ENCODE data around the gene TFF1. TPM values are rescaled to one million over a fixed set of nuclear protein-coding genes. Genes with fewer than 3 reads are reported as not detected.

The TFF1 gene
- total RNA-seq, 2 donors from 2014 or later: not detected

DNA sequence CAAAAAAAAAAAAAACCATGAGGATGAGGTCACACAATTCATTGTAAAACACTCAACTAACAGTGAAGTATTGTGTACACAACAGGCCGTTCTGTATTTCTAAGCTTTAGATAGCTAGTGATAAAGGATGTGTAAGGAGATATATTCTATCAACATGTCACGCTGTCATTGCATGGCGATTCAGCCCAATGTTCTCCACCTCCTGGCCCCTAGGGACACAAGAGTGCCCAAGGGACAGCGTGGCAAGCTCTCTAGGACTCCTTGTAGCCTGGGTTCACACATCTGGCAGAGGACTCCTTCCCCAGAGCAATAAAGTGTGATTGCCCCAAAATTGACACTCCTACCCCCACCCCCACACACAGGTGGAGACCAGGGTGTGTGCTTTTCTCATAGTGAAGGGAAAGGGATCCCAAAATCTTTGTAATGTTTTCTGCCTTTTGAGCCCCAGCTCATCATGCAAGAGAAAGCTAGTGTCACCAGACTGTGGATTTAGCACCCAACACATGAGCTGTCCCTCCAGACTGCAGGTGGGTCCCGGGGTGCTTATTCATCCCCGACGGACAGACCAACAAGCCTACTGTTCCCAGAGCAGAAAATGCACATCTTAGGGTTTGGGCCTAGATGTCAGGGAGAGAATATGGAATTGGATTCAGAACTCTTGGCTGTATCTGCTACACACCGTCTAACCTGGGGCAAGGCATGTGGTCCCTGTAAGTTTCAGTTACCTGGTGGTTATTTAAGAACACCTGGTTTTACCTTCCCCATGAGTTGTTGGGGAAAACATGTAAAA is 18.0 kb upstream of the TFF1 start:
- Mint-ChIP-seq H3K4me3 (no peak overlapping the region), H3K36me3 (peaks cover 9% of the 10 kb centered on the region), H3K27me3 (peaks cover 0 to 27% of the 10 kb centered on the region in 2 donors), H3K27ac (no peak overlapping the region), H3K9me3 (peaks cover 6% of the 10 kb centered on the region), H3K4me1 (ENCODE audit: low read depth in 2 of 2) (peaks cover 11 to 27% of the 10 kb centered on the region in 2 donors)
- DNase-seq (ENCODE audit: low spot score) (no peak), ATAC-seq (no peak)

DNA sequence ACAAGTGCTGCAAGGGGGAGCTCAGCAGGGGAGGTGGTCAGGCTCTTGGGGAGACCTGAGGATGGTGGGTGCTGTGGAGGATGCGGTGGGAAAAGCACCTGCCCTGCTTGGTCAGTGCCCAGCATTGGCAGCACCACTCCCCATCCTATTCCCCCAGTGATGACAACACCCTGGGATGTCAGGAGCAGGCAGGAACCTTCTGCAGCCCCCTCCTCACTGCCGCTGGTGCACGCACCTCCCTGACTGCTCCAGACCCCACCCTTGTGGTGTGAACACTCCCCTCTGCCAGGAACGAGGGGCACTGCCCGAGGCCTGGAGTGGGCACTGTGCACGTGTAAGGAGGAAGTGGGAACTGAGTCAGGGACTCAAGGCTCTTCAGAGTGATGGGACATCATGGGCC is 17.0 kb upstream of the TFF1 start:
- DNase-seq (ENCODE audit: low spot score) (no peak), ATAC-seq (peak in 1 of 2 donors; percentile 10)
- Mint-ChIP-seq H3K4me1 (ENCODE audit: low read depth in 2 of 2) (peaks cover 6 to 17% of the 10 kb centered on the region in 2 donors), H3K27me3 (peaks cover 0 to 22% of the 10 kb centered on the region in 2 donors), H3K36me3 (peaks cover 9% of the 10 kb centered on the region), H3K9me3 (peaks cover 6% of the 10 kb centered on the region), H3K4me3 (no peak overlapping the region), H3K27ac (no peak overlapping the region)

DNA sequence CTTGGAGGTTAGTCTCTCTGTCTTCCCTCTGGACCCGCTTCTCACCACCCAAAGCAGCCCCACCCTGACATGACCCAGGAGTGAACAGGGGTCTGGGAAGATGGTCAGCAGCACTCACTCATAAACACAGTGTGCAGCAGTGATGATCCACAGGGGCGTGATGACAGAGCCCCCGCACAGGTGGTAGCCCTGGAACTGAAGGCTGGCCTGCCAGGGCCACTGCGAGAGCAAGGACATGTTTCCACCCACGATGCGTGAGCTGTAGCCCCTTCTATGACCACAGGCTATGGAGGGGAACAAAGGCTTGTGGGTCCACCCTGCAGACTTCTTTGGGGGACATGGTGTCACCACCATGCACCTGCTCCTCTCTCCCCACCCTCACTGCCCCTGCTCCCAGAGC is 16.6 kb upstream of the TFF1 start:
- H3K4me3 Mint-ChIP-seq: no peak overlapping the region
- peaks cover 6 to 13% of the 10 kb centered on the region in 2 donors for H3K4me1 Mint-ChIP-seq (ENCODE audit: low read depth in 2 of 2)
- no peak for DNase-seq (ENCODE audit: low spot score)
- peaks cover 9% of the 10 kb centered on the region for H3K36me3 Mint-ChIP-seq
- peaks cover 6% of the 10 kb centered on the region for H3K9me3 Mint-ChIP-seq
- H3K27ac Mint-ChIP-seq: no peak overlapping the region
- H3K27me3 Mint-ChIP-seq: peaks cover 0 to 19% of the 10 kb centered on the region in 2 donors
- no peak for ATAC-seq

DNA sequence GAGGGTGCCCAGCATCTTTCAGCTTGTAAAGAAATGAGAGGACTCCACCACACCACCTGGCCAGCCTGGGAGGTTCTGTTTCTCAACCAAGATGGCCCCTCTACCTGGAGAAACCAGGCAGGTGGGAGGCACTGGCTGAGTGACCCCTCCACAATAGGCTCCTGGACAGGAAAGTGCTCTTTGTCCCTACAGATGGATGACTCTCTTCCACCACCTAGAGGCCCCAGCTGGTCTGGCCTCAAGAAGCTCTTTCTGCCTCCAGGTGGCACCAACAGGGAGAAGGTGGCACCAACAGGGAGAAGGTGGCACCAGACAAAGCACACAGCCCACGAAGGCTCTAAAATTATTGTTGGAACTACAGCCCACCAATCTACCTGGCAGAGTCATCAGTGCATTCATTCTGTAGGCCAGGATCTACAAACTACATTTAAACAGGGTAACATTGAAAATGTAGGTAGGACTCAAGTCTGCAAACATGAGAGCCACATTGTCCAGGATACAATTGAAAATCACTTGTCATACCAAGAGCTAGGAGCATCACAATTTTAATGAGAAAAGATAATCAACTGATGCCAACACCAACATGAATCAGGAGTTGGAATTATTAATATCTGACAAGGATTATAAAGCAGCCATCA is 15.1 kb upstream of the TFF1 start:
- ATAC-seq: peak in 1 of 2 donors; percentile 52

DNA sequence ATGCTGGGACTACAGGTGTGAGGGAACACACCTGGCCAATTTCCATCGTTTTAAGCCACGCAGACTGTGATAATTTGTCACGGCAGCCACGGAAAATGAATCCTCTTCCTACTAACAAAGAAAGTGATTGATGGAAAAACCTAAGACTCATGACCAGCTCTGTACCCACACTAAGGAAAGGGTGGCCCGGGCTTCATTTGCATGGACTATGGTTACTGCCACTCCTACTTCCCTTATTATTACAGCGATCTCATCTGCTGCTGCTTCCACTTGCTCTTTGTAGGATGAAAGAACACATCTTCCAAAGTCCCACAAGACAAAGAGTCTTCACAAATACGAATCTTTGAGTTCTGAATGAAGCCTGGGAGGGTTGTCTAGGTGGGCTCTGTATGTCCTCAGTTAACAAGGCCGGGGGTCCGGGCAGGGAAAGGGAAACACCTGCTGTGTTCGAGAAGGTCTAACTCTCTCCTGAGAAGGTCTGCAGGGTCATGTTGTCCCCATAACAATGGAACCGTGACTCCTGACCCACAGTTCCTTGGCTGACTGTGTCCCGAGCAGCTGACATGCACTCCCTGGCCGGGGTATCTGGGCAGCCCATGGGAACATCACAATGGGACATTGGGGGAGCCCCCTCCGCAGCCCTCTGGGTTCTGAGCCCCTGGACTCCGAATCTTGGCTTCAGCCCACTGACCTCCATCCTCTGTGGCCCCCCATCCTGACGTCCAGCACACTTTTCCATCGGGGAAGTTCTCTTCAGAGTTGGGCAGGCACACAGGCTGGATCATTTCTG is 13.3 kb upstream of the TFF1 start:
- Mint-ChIP-seq H3K4me1 (ENCODE audit: low read depth in 2 of 2) (peaks cover 0 to 2% of the 10 kb centered on the region in 2 donors), H3K27me3 (peaks cover 0 to 16% of the 10 kb centered on the region in 2 donors), H3K4me3 (no peak overlapping the region), H3K9me3 (peaks cover 6% of the 10 kb centered on the region), H3K36me3 (peaks cover 9% of the 10 kb centered on the region), H3K27ac (no peak overlapping the region)
- DNase-seq (ENCODE audit: low spot score) (no peak), ATAC-seq (no peak)

More for the DNA sequence above, 15.1 kb upstream of the TFF1 start:
- peaks cover 0 to 2% of the 10 kb centered on the region in 2 donors for H3K4me1 Mint-ChIP-seq (ENCODE audit: low read depth in 2 of 2)
- peaks cover 0 to 12% of the 10 kb centered on the region in 2 donors for H3K27me3 Mint-ChIP-seq
- peak overlapping the region in 1 of 2 donors; percentile 46 for H3K27ac Mint-ChIP-seq
- DNase-seq (ENCODE audit: low spot score): no peak
- peaks cover 9% of the 10 kb centered on the region for H3K36me3 Mint-ChIP-seq
- peaks cover 6% of the 10 kb centered on the region for H3K9me3 Mint-ChIP-seq
- no peak overlapping the region for H3K4me3 Mint-ChIP-seq

DNA sequence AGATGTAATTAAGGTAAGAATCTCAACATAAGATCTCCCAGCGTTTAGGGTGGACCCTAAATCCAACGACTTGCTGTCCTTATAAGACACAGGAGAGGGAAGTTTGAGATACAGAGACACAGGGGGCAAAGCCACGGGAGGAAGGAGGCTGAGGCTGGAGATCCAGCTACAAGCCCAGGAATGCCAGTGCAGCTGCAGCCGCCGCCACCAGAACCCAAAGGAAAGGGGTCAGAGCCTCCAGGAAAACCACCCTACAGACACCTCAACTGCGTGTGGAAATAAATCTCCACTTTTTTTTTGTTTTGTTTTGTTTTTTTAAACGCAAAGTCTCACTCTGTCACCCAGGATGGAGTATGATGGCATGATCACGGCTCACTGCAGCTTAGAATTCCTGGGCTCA is 12.1 kb upstream of the TFF1 start:
- Mint-ChIP-seq H3K9me3 (peaks cover 6% of the 10 kb centered on the region), H3K27ac (no peak overlapping the region), H3K27me3 (peaks cover 0 to 23% of the 10 kb centered on the region in 2 donors), H3K36me3 (peaks cover 9% of the 10 kb centered on the region), H3K4me3 (no peak overlapping the region), H3K4me1 (ENCODE audit: low read depth in 2 of 2) (peaks cover 0 to 2% of the 10 kb centered on the region in 2 donors)
- no peak for ATAC-seq
- no peak for DNase-seq (ENCODE audit: low spot score)

DNA sequence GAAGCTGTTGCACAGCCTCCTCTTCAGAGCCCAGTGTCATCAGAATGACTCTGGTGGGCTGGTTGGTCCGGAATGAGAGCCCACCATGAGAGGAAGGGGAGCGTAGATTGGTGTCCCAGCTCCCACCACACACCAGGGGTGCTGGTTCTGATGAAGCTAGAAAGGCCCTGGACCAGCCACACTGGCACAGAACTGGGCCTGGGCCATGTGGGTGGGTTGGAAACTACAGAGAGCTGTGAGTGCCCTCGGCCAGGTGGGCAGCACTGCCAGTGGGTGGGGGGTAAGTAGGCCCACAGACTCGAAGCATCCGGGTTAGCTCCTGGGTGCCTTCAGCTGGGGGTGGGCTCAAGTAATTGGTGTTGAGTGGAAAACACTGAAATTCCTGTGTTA is 11.6 kb upstream of the TFF1 start:
- Mint-ChIP-seq H3K27me3 (peaks cover 0 to 26% of the 10 kb centered on the region in 2 donors), H3K9me3 (peaks cover 6% of the 10 kb centered on the region), H3K4me3 (no peak overlapping the region), H3K27ac (no peak overlapping the region), H3K4me1 (ENCODE audit: low read depth in 2 of 2) (peaks cover 0 to 2% of the 10 kb centered on the region in 2 donors), H3K36me3 (peaks cover 9% of the 10 kb centered on the region)
- no peak for ATAC-seq
- DNase-seq (ENCODE audit: low spot score): no peak

DNA sequence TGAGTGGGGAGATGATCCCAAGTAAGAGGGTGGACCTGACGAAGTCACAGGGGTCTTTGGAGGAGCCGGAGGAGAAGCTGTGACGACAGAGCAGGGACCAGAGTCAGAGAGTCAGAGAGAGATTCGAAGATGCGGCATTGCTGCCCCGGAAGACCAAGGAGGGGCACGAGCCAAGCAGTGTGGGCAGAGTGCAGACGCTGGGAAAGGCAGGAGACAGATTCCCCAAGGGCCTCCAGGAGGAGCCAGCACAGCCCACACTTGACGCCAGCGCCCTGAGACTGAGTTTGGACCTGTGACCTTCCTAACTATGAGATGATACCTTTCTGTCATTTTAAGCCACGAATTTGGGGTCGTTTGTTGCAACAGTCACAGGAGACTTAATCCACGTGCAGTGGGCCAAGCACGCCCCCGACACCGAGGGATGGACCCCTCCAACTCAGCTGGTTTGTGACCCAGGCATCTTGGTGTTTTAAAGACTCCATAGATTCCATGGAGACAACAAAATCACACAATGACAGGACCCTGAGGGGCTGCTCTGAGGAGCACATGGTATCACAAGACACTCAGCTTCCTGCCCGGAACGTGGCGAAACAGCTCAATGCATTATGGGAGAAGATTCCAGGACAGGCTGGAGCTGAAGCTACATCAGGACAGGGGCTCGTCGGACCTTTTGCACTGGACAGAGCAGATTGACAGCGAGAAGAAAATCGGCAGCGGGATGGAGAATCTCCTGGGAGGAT is 11.0 kb upstream of the TFF1 start:
- Mint-ChIP-seq H3K27ac (peak overlapping the region in 1 of 2 donors; percentile 35), H3K27me3 (peaks cover 0 to 26% of the 10 kb centered on the region in 2 donors), H3K36me3 (peaks cover 9% of the 10 kb centered on the region), H3K9me3 (peaks cover 4% of the 10 kb centered on the region), H3K4me1 (ENCODE audit: low read depth in 2 of 2) (peaks cover 0 to 2% of the 10 kb centered on the region in 2 donors), H3K4me3 (no peak overlapping the region)
- no peak for ATAC-seq
- no peak for DNase-seq (ENCODE audit: low spot score)

DNA sequence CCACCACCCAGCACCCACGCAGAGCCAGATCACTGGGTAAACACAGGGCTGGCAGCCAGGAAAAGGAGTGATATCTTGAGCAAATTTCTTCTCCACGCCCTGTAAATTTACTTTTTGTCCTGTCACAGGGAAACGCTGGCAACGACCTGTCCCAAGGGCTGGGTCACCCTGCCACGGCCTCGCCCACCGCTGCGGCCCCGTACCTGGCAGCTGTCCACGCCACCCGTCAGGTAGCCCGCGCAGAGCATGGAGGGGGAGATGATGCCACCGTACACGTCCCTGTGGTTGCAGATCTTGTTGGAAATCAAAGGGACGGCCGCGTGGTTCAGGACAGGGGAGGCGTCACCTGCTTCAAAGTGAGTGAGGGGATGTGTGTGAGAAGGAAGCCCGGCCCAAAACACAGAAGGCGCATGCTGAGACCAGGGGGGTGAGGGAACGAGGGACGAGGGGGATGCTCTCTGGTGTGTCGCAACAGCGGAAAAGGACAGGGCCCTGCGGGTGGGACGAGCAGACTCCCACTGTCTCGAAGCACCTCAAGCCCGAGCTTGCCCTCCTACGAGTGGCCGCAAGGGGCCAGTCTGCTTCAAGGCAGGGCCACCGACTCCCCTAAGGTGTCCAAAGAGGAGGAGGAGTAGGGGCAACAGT is 10.1 kb upstream of the TFF1 start:
- peak overlapping the region in 1 of 2 donors; percentile 35 for H3K27ac Mint-ChIP-seq

DNA sequence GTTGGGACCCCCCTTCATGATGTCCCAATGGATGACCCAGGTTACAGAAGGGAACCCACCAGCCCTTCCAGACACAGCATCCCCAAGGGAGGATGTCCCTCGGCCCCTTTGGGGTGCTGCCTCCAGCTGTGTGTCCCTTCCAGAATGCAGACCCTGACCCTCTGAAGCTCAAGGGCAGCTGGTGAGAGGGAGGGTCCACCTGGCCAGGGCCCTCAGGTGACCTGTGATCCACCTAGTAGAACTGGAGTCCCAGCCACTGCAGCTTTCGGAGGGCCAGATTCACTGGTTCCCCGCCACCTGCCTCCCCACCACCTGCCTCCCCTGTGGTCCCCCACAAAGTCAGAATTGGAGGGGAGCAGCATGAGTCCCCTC is 9.6 kb upstream of the TFF1 start:
- ATAC-seq (no peak), DNase-seq (ENCODE audit: low spot score) (no peak)
- Mint-ChIP-seq H3K27ac (no peak overlapping the region), H3K4me3 (no peak overlapping the region), H3K9me3 (no peaks in the 10 kb centered on the region), H3K36me3 (no peaks in the 10 kb centered on the region), H3K27me3 (peaks cover 10 to 35% of the 10 kb centered on the region in 2 donors), H3K4me1 (ENCODE audit: low read depth in 2 of 2) (peaks cover 0 to 2% of the 10 kb centered on the region in 2 donors)

More for the DNA sequence above, 10.1 kb upstream of the TFF1 start:
- Mint-ChIP-seq H3K4me3 (no peak overlapping the region), H3K9me3 (no peaks in the 10 kb centered on the region), H3K27me3 (peaks cover 5 to 30% of the 10 kb centered on the region in 2 donors), H3K36me3 (peaks cover 1% of the 10 kb centered on the region), H3K4me1 (ENCODE audit: low read depth in 2 of 2) (peaks cover 0 to 2% of the 10 kb centered on the region in 2 donors)
- no peak for ATAC-seq
- DNase-seq (ENCODE audit: low spot score): no peak

DNA sequence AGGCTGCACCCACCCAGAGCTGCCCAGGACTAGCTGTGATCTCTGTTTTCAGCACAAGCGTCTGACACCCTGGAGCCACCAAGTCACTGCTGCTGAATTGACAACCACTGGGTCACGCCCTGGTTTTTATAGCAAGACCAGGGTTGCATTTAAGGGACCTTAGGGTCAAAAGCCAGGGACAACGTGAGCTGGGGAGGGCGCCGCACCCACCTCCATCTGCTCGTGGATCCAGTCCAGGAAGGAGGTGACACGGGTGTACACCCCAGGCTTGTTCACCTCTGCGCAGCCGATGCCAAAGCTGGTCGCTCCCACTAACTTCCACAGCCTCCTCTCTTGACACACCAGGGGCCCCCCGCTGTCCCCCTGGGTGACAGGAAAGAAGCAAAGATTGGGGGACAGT is 9.2 kb upstream of the TFF1 start:
- Mint-ChIP-seq H3K36me3 (no peaks in the 10 kb centered on the region), H3K27ac (no peak overlapping the region), H3K27me3 (peaks cover 14 to 38% of the 10 kb centered on the region in 2 donors), H3K4me3 (no peak overlapping the region), H3K4me1 (ENCODE audit: low read depth in 2 of 2) (peaks cover 0 to 2% of the 10 kb centered on the region in 2 donors), H3K9me3 (no peaks in the 10 kb centered on the region)
- no peak for ATAC-seq
- no peak for DNase-seq (ENCODE audit: low spot score)

DNA sequence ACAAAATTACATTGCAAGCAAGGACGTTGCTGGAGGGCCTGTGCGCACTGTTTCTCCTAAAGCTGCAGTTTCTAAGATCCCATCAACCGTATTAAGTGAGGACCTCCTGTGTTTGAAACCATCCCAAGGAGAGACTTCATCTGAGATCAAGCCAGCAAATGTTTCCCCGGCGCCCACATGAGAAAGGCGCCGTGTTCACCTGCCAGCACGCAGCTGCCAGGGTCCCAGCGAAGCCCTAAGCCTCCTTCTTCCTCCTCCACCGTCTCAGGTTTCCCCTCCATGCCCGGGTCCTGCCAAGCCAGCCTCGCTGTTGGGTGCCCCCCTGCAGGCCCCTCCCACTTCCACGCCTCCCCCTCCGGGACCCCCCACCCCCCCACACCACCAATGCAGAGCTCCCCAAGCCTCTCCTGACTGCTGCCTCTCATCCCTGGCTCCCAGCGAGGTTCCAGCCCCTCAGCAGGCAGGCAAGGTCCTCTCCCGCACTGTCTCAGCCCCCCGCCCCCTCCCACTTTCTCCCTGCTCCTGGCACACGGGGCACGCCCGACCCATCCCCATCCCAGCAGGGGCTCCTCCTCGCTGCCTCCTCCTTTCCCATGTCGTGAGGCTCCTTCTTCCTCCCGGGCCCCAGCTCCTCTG is 8.6 kb upstream of the TFF1 start:
- H3K27me3 Mint-ChIP-seq: peaks cover 15 to 38% of the 10 kb centered on the region in 2 donors
- no peak for DNase-seq (ENCODE audit: low spot score)
- ATAC-seq: no peak
- no peak overlapping the region for H3K27ac Mint-ChIP-seq
- H3K4me3 Mint-ChIP-seq: peak overlapping the region; percentile 30
- no peaks in the 10 kb centered on the region for H3K9me3 Mint-ChIP-seq
- peaks cover 0 to 2% of the 10 kb centered on the region in 2 donors for H3K4me1 Mint-ChIP-seq (ENCODE audit: low read depth in 2 of 2)
- no peaks in the 10 kb centered on the region for H3K36me3 Mint-ChIP-seq
